HepG2 (cell line): Measurements from ENCODE around the gene TRIM27. TPM values are rescaled to one million over a fixed set of nuclear protein-coding genes. Genes with fewer than 3 reads are reported as not detected.

Experiments used
- ARNTL ChIP-seq: sonication (generic); formaldehyde crosslinking; IDR thresholded peaks from 2 replicates; pipeline ENCODE4 v1.4.0; 2020; ENCODE audit warnings: mild to moderate bottlenecking, missing genetic modification reagents
- CENPBD1 ChIP-seq: sonication (generic); formaldehyde crosslinking; IDR thresholded peaks from 2 replicates; pipeline ENCODE4 v1.8.0; 2022; ENCODE audit warnings: missing genetic modification reagents, low read depth, mild to moderate bottlenecking, borderline replicate concordance
- ELF4 ChIP-seq: sonication (generic); formaldehyde crosslinking; IDR thresholded peaks from 2 replicates; pipeline ENCODE4 v1.5.0; 2020; ENCODE audit warnings: missing genetic modification reagents, mild to moderate bottlenecking, moderate library complexity, borderline replicate concordance
- ERF ChIP-seq: IDR thresholded peaks from 2 replicates; pipeline ENCODE4 v1.6.1; 2018; ENCODE audit warnings: missing biosample characterization, missing genetic modification reagents
- MAZ ChIP-seq, 2 experiments: sonication (generic) in 1 of 2; formaldehyde crosslinking in 1 of 2; IDR thresholded peaks; 2 replicates each; pipeline versions ENCODE4 v1.5.0 to v1.6.1; 2012 to 2020; ENCODE audit warnings: low read depth in 2 of 2, mild to moderate bottlenecking in 2 of 2, borderline replicate concordance in 1 of 2, improper control_type of control experiment in 1 of 2, low read length in 1 of 2, missing genetic modification reagents in 1 of 2, moderate library complexity in 1 of 2
- MED8 ChIP-seq: sonication (generic); formaldehyde crosslinking; IDR thresholded peaks from 2 replicates; pipeline ENCODE4 v1.8.1; 2023; ENCODE audit warnings: mild to moderate bottlenecking, missing genetic modification reagents; ENCODE audit not compliant: insufficient replicate concordance
- POGZ ChIP-seq: sonication (generic); formaldehyde crosslinking; IDR thresholded peaks from 2 replicates; pipeline ENCODE4 v1.4.0; 2020; ENCODE audit warnings: mild to moderate bottlenecking, missing genetic modification reagents
- RAD21 ChIP-seq: fragments of 450-650 bp; formaldehyde crosslinking; IDR thresholded peaks from 2 replicates; pipeline ENCODE4 v1.5.0; 2020; ENCODE audit warnings: mild to moderate bottlenecking
- SMC3 ChIP-seq: IDR thresholded peaks from 2 replicates; pipeline ENCODE4 v1.6.1; 2011; ENCODE audit warnings: low read length, improper control_type of control experiment
- YY1 ChIP-seq: IDR thresholded peaks from 2 replicates; pipeline ENCODE4 v1.6.1; 2011; ENCODE audit warnings: low read length, low read depth, moderate library complexity, mild to moderate bottlenecking; ENCODE audit not compliant: insufficient read depth, insufficient replicate concordance
- ZBTB21 ChIP-seq: sonication (generic); formaldehyde crosslinking; IDR thresholded peaks from 2 replicates; pipeline ENCODE4 v1.4.0; 2020; ENCODE audit warnings: missing genetic modification reagents
- ZBTB33 ChIP-seq: sonication (generic); formaldehyde crosslinking; IDR thresholded peaks from 2 replicates; pipeline ENCODE4 v1.4.0; 2020; ENCODE audit warnings: missing genetic modification reagents
- ZFP1 ChIP-seq: IDR thresholded peaks from 2 replicates; pipeline ENCODE4 v1.6.1; 2016
- ZNF101 ChIP-seq: sonication (generic); formaldehyde crosslinking; IDR thresholded peaks from 2 replicates; pipeline ENCODE4 v1.4.0; 2020; ENCODE audit warnings: mild to moderate bottlenecking, low read depth, missing genetic modification reagents, borderline replicate concordance
- ZNF343 ChIP-seq: sonication (generic); formaldehyde crosslinking; IDR thresholded peaks from 2 replicates; pipeline ENCODE4 v1.4.0; 2020; ENCODE audit warnings: mild to moderate bottlenecking, missing genetic modification reagents
- ZNF44 ChIP-seq: sonication (generic); formaldehyde crosslinking; IDR thresholded peaks from 2 replicates; pipeline ENCODE4 v1.5.1; 2020; ENCODE audit warnings: mild to moderate bottlenecking, missing genetic modification reagents
- ZNF614 ChIP-seq: IDR thresholded peaks from 2 replicates; pipeline ENCODE4 v1.6.1; 2018; ENCODE audit warnings: missing biosample characterization, missing genetic modification reagents, inconsistent platforms, borderline replicate concordance
- ZNF644 ChIP-seq: IDR thresholded peaks from 2 replicates; pipeline ENCODE4 v1.6.1; 2016; ENCODE audit warnings: low read depth
- ZNF704 ChIP-seq: sonication (generic); formaldehyde crosslinking; IDR thresholded peaks from 2 replicates; pipeline ENCODE4 v1.8.1; 2023; ENCODE audit warnings: mild to moderate bottlenecking, inconsistent platforms, moderate library complexity, missing genetic modification reagents, borderline replicate concordance
- ZNF841 ChIP-seq: sonication (generic); formaldehyde crosslinking; IDR thresholded peaks from 2 replicates; pipeline ENCODE4 v1.8.1; 2023; ENCODE audit warnings: missing genetic modification reagents, borderline replicate concordance
- ZNF891 ChIP-seq: sonication (generic); formaldehyde crosslinking; IDR thresholded peaks from 2 replicates; pipeline ENCODE4 v1.5.0; 2020; ENCODE audit warnings: mild to moderate bottlenecking, missing genetic modification reagents
- ZXDC ChIP-seq: sonication (generic); formaldehyde crosslinking; IDR thresholded peaks from 2 replicates; pipeline ENCODE4 v1.5.0; 2020; ENCODE audit warnings: mild to moderate bottlenecking, missing genetic modification reagents
- polyA plus RNA-seq, 8 experiments: library from polyadenylated mRNA; depleted of rRNA in 3 of 8; stranded (reverse) in 7 of 8; unstranded in 1 of 8; fragments of >200 nt; fragmentation: Illumina TruSeq in 4 of 8; extraction: Trizol in 4 of 8; gene quantifications; 2 replicates each; pipeline versions ENCODE4 v1.2.1 to v1.2.3, GENCODE V29; 2011 to 2016; ENCODE audit warnings: low read depth in 4 of 8, missing spikeins in 1 of 8, mixed read lengths in 1 of 8; ENCODE audit not compliant: insufficient read depth in 1 of 8
- total RNA-seq, 5 experiments: library from RNA; depleted of rRNA; stranded (reverse); fragments of >200 nt; fragmentation: Illumina TruSeq; extraction: Trizol; gene quantifications; 2 replicates each; pipeline ENCODE4 v1.2.3, GENCODE V29; 2016; ENCODE audit warnings: low read depth in 1 of 5

The TRIM27 gene
- total and polyA plus RNA-seq, 2 of the 13 experiments (the other 11 are each of a cell fraction or from before 2014, with no cell fraction given), result 88.6 to 112 TPM

GRCh38 chr6:28940858-28941683, 17.3 kb upstream of the TRIM27 start (continued):
- TF ChIP-seq ZXDC (CRISPR knock-in tag) (peak; percentile 56; the same call in 1 of the 2 replicates), RAD21 (CRISPR knock-in tag) (no peak), ZBTB21 (CRISPR knock-in tag) (no peak), ZNF891 (CRISPR knock-in tag) (no peak), ZNF614 (CRISPR knock-in tag) (peak; percentile 43), POGZ (CRISPR knock-in tag) (peak; percentile 12; the same call in 1 of the 2 replicates), ZNF704 (CRISPR knock-in tag) (no peak), ZBTB33 (CRISPR knock-in tag) (peak; percentile 9; the same call in 1 of the 2 replicates), ELF4 (CRISPR knock-in tag) (peak; percentile 74; the same call in 1 of the 2 replicates), ZNF101 (CRISPR knock-in tag) (no peak), ZNF841 (no peak), SMC3 (no peak), CENPBD1 (CRISPR knock-in tag) (peak; percentile 82; the same call in 1 of the 2 replicates), ZNF44 (CRISPR knock-in tag) (peak; percentile 66; the same call in 1 of the 2 replicates), ZNF343 (no peak), MED8 (CRISPR knock-in tag) (no peak), ARNTL (no peak), ERF (CRISPR knock-in tag) (peak; percentile 72), YY1 (no peak), ZNF644 (CRISPR knock-in tag) (peak; percentile 60), MAZ (IDR thresholded peaks at IDR 0.05; ENCODE audit: borderline replicate concordance, low read depth, low read length) (no peak), MAZ (CRISPR knock-in tag; IDR thresholded peaks at IDR 0.05; ENCODE audit: low read depth) (peak; percentile 60; the same call in 1 of the 2 replicates), ZFP1 (CRISPR knock-in tag) (peak; percentile 75; the same call in 1 of the 2 replicates)
